ENCODE data around the gene SSBP3.

Gene SSBP3

DNA sequence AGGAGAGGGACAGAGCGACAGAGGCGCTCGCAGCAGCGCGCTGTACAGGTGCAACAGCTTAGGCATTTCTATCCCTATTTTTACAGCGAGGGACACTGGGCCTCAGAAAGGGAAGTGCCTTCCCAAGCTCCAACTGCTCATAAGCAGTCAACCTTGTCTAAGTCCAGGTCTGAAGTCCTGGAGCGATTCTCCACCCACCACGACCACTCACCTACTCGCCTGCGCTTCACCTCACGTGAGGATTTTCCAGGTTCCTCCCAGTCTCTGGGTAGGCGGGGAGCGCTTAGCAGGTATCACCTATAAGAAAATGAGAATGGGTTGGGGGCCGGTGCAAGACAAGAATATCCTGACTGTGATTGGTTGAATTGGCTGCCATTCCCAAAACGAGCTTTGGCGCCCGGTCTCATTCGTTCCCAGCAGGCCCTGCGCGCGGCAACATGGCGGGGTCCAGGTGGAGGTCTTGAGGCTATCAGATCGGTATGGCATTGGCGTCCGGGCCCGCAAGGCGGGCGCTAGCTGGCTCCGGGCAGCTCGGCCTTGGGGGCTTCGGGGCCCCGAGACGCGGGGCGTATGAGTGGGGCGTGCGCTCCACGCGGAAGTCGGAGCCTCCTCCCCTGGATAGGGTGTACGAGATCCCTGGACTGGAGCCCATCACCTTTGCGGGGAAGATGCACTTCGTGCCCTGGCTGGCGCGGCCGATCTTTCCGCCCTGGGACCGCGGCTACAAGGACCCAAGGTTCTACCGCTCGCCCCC, 206.3 kb downstream of the SSBP3 start, which contains the start of the genes CYB5RL and MRPL37:
CYB5RL (minus strand) TSS at position 266 of the 754 bp plus-strand sequence. CDS start 4,414 bp downstream, outside the sequence.
MRPL37 (plus strand) TSS at position 403 of the 754 bp plus-strand sequence; CDS start at position 480, 77 bp downstream.
- DNase-seq (ENCODE audit: extremely low read depth in 1 of 2, low read depth in 1 of 2): peak; percentile 73 to 77

- no peak for DNase-seq (ENCODE audit: extremely low read depth in 1 of 2, low read depth in 1 of 2)
These were observed 206.9 kb downstream of the SSBP3 start for GRCh38 chr1:54199151-54199764.

- no peak for DNase-seq (ENCODE audit: extremely low read depth in 1 of 2, low read depth in 1 of 2)
These were observed 212.7 kb downstream of the SSBP3 start for GRCh38 chr1:54193453-54193852.

GRCh38 chr1:54191525-54191924, 214.7 kb downstream of the SSBP3 start:
- DNase-seq (ENCODE audit: extremely low read depth in 1 of 2, low read depth in 1 of 2): no peak

GRCh38 chr1:54190526-54190925, 215.7 kb downstream of the SSBP3 start:
- DNase-seq (ENCODE audit: extremely low read depth in 1 of 2, low read depth in 1 of 2): no peak

GRCh38 chr1:54188291-54188690, 217.9 kb downstream of the SSBP3 start:
- no peak for DNase-seq (ENCODE audit: extremely low read depth in 1 of 2, low read depth in 1 of 2)

DNA sequence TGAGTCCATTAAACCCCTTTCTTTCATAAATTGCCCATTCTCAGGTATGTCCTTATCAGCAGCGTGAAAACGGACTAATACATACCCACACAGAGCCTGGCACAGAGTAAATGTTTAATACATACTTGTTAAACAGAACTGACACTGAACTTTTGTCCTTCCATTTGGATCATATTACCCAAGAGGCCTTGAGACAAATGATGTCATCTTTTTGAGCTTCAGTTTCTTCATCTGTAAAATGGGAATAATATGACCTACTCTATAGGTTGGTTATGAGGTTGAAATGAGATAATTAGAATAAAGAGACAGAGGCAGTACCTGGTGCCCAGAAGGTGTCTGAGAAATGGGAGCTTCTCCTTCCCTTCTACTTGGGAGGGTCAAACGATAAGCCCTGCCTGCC, 220.1 kb downstream of the SSBP3 start:
- DNase-seq (ENCODE audit: extremely low read depth in 1 of 2, low read depth in 1 of 2): no peak

DNA sequence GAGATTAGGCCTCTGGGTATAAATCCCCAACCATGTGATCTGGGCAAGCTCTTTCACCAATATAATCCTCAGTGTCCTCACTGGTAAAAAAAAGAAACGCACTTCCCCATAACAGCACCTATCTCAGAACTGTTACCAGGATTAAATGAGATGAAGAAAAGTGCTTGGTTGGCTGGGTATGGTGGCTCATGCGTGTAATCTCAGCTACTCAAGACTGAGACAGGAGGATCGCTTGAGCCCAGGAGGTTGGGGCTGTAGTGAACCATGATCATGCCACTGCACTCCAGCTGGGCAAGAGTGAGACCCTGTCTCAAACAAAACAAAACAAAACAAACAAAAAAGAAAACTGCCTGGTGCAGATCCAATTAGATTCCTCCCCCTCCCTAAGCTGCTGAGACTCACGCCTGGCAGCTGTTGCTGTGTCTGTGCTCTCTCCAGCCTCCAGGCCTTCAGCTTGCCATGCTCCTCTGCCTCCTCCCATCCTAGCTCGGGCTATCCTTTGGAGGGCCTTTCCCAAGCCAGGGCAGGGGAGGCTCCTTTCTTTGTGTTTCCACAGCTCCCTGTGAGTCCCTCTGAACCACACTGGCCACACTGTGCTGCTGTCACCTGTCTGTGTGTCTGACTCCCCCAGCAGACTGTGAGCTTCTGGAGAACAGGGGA, 225.4 kb downstream of the SSBP3 start:
- no peak for DNase-seq (ENCODE audit: extremely low read depth in 1 of 2, low read depth in 1 of 2)

- DNase-seq (ENCODE audit: extremely low read depth in 1 of 2, low read depth in 1 of 2): no peak
These were observed 227.7 kb downstream of the SSBP3 start for GRCh38 chr1:54178296-54179070.

DNA sequence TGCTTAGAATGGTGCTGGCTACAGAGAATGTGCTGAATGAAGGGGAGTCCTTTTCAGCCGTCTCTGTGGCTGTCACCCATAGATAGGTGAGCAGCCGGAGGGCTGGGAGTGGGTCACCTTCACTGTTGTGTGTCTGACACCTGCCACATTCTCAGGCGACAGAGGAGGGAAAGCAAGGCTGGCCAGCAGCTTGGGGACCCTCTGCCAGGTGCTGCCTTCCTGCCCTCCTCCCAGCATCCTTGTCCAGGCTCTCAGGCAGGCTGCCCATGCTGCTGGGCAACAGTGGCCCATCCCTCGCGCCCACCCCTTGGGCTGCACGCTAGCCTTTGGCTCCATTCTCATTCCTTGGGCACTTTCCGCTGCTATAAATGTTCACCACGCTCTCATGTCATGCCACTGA, 228.5 kb downstream of the SSBP3 start:
- no peak for DNase-seq (ENCODE audit: extremely low read depth in 1 of 2, low read depth in 1 of 2)

DNA sequence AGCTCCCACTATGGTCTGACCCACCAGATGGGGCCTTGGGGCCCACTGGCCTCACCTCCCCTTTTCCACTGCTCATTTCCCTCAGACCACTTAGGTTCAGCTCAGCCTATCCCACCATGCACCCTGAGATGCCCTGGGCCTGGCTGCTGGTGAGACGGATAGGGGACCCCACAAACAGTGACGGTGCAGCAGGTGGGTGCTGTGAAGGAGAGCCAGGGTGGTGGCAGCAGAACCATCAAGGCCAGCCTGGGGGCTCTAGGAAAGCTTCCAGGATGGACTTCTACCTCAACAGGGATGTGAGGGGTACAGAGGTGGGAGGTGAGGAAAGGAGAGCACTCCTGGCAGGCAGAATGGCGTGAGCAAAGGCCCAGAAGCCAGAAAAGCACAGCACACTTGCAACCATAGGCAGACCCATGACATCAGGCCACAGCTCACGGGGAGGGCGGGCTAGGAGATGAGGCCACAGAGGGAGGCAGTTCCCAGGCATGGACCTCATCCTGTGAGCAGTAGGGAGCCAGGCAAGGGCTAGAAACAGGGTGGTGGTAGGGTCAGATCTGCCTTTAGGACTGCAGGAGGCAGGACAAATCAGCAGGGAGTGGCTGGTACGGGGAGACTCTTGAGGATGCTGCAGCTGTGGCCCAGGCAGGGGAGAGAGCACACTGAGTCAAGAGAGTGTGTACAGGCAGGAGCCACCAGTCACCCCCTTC, 229.4 kb downstream of the SSBP3 start:
- no peak for DNase-seq (ENCODE audit: extremely low read depth in 1 of 2, low read depth in 1 of 2)
